ENCODE results near the gene SLCO2A1. TPM values are rescaled to one million over a fixed set of nuclear protein-coding genes. Genes with fewer than 3 reads are reported as not detected.

Gene SLCO2A1
- total RNA-seq, 1 donor from 2014 or later, result 18.0 TPM

DNA sequence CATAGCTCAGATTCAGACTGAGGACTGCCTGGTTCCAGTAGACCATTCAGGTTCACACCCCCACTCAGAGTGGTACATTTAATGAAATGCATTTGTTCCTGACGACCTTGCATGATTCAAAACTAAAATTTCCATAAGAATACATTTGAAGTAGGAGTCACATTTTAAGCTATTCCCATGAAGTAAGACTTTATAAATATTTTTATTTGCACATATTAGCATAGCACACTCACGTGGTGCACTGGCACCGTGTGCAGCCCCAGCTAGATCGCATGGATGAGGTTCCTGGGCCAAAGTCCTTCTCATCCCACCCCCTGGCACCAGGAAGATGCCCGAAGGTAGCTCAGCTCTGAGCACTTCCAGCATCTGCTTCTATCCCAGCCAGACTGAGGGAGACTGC lies 59.4 kb downstream of the SLCO2A1 start:
- Histone ChIP-seq H3K9me3 (replicated peaks) (peaks cover 14% of the 10 kb centered on the region), H3K4me1 (peaks cover 15% of the 10 kb centered on the region), H3K4me3 (no peak overlapping the region), H3K36me3 (peaks cover 3% of the 10 kb centered on the region), H3K27ac (replicated peaks) (no peak overlapping the region), H3K27me3 (ENCODE audit: low read depth) (peaks cover 14% of the 10 kb centered on the region)
- TF ChIP-seq, protein P1, sequence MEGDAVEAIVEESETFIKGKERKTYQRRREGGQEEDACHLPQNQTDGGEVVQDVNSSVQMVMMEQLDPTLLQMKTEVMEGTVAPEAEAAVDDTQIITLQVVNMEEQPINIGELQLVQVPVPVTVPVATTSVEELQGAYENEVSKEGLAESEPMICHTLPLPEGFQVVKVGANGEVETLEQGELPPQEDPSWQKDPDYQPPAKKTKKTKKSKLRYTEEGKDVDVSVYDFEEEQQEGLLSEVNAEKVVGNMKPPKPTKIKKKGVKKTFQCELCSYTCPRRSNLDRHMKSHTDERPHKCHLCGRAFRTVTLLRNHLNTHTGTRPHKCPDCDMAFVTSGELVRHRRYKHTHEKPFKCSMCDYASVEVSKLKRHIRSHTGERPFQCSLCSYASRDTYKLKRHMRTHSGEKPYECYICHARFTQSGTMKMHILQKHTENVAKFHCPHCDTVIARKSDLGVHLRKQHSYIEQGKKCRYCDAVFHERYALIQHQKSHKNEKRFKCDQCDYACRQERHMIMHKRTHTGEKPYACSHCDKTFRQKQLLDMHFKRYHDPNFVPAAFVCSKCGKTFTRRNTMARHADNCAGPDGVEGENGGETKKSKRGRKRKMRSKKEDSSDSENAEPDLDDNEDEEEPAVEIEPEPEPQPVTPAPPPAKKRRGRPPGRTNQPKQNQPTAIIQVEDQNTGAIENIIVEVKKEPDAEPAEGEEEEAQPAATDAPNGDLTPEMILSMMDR (IDR thresholded peaks at IDR 0.05; ENCODE audit: borderline replicate concordance), result no peak
- intact Hi-C loops (cut with micrococcal nuclease), result no loop called here
- DNase-seq, result no peak

DNA sequence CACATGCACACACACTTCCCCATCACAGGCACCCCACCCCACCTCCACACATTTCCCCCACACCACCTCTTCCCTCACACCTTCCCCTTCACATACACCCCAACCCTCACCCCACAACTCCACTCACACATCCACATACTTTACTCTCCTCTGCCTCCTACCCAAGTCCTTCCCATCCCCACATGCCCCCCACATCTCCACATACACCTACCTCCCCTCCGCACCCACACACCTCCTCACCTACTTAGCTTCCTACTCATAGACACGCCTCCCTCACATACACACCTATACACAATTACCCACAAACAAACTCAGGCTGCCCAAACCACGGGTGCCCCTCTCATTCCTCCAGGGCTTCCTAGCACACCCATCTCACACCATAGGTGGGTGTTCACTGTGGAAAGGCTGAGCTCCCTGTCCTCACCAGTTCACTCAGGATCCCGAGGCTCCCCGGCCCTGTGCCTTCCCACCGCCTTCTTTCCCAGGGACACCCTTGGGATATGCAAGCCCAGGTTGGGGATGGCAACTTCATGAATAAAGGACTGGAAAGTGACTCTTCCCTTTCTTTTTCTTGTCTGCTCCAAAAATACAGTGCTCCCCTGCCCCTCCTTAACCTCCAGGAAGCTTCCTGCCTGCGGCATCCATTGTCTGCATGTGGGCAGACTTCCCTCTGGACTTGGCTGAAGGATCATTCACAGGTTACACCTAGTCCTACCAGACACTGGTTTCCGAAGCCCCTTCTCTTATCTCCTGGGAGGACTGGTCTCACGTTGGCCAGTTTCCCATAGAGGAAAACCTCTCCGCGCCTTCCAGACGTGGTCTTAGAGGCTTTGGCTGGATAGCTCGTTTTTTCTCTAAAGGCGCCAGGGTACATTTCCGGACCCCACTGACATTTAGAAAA lies 61.5 kb downstream of the SLCO2A1 start:
- TF ChIP-seq, protein P1 (IDR thresholded peaks at IDR 0.05; ENCODE audit: borderline replicate concordance), result no peak
- peak overlapping the region; percentile 57 for H3K27ac ChIP-seq (replicated peaks)
- H3K4me1 ChIP-seq, result peaks cover 31% of the 10 kb centered on the region

DNA sequence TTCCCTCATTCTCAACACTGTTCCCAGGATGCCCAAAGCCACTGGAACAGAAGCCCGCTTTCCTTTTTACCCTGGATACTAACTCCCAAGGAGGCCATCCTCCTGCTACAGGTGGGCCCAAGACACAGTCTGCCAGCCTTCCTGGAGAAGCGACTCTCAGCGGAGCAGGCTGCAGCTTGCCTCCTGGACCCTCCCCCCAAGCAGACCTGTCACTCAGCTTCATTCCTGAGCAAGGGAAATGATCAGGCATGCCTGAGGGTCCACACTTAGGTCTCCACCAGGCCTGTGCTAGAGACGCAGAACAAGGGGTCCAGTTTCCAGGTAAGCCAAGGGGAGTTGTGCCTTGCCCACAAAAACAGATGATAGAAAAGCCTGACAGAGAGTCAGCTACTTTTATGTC lies 62.8 kb downstream of the SLCO2A1 start:
- Histone ChIP-seq H3K4me1 (peaks cover 32% of the 10 kb centered on the region), H3K27me3 (ENCODE audit: low read depth) (peaks cover 14% of the 10 kb centered on the region), H3K4me3 (no peak overlapping the region), H3K27ac (replicated peaks) (no peak overlapping the region), H3K36me3 (peaks cover 2% of the 10 kb centered on the region), H3K9me3 (replicated peaks) (peaks cover 3% of the 10 kb centered on the region)
- TF ChIP-seq, protein P1 (IDR thresholded peaks at IDR 0.05; ENCODE audit: borderline replicate concordance), result no peak
- intact Hi-C loops (cut with micrococcal nuclease), result no loop called here
- no peak for DNase-seq

More for the DNA sequence above, 61.5 kb downstream of the SLCO2A1 start:
- no peak for DNase-seq
- intact Hi-C loops (cut with micrococcal nuclease), result no loop called here
- Histone ChIP-seq H3K36me3 (peaks cover 3% of the 10 kb centered on the region), H3K27me3 (ENCODE audit: low read depth) (peaks cover 14% of the 10 kb centered on the region), H3K4me3 (no peak overlapping the region), H3K9me3 (replicated peaks) (peaks cover 14% of the 10 kb centered on the region)

DNA sequence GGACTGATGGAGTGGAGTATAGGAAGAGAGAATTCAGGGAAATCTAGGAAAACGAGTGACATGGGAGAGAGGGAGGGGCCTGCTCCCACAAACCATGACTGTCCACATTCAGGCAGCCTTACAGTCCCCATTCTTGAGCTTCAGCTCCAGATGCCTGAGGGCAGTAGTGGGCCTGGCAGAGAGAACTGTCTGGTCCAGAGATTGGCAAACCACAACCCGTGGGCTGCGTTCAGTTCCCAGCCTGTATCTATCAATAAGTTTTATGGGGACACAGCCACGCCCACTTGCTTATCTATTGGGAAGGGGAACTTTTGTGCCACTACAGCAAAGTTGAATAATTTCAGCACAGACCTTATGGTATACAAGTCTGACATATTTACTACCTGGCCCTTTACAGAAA lies 63.8 kb downstream of the SLCO2A1 start:
- no peak for DNase-seq
- intact Hi-C loops (cut with micrococcal nuclease), result no loop called here
- H3K27ac ChIP-seq (replicated peaks), result no peak overlapping the region
- H3K4me1 ChIP-seq, result peaks cover 32% of the 10 kb centered on the region
- TF ChIP-seq, protein P1 (IDR thresholded peaks at IDR 0.05; ENCODE audit: borderline replicate concordance), result no peak
- H3K27me3 ChIP-seq (ENCODE audit: low read depth), result peaks cover 14% of the 10 kb centered on the region
- no peaks in the 10 kb centered on the region for H3K9me3 ChIP-seq (replicated peaks)
- H3K36me3 ChIP-seq, result no peaks in the 10 kb centered on the region
- H3K4me3 ChIP-seq, result no peak overlapping the region

DNA sequence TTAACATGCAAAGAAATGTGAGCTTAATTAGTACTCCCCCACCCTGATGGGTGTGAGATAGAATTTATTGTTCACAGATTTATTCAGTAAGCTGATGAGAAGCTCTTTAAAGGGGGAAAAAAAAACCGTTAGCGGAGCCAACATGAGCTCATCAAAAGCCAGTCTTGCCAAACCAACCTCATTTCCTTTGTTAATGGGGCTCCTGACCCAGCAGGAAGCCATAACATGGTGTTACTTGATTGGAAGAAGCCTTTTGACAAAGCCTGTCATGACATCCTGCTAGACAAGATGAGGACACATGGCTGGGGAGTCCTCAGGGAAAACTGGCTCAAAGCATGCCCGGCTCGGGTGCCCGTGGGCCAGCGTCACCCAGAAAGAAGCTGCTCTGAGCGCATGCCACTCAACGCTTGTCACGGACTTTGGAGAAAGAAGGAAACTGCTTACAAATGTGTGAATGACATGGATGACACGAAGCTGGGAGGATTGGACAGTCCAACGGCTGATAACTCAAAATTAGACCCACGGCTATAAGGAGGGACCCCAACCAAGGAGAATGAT lies 64.6 kb downstream of the SLCO2A1 start:
- H3K27me3 ChIP-seq (ENCODE audit: low read depth), result peaks cover 14% of the 10 kb centered on the region
- H3K9me3 ChIP-seq (replicated peaks), result no peaks in the 10 kb centered on the region
- H3K4me1 ChIP-seq, result peaks cover 32% of the 10 kb centered on the region
- no peaks in the 10 kb centered on the region for H3K36me3 ChIP-seq
- intact Hi-C loops (cut with micrococcal nuclease), result no loop called here
- peak overlapping the region; percentile 23 for H3K27ac ChIP-seq (replicated peaks)
- no peak for DNase-seq
- no peak overlapping the region for H3K4me3 ChIP-seq
- TF ChIP-seq, protein P1 (IDR thresholded peaks at IDR 0.05; ENCODE audit: borderline replicate concordance), result no peak

Data from left ventricle myocardium inferior (tissue), 1 donor.